Cortex of kidney (tissue), 1 donor: ENCODE data around the gene UBE2L5.

Source experiments
- DNase-seq: peaks from one replicate; lab custom pipeline; 2025; lab: John Stamatoyannopoulos, UW

The UBE2L5 gene

DNA sequence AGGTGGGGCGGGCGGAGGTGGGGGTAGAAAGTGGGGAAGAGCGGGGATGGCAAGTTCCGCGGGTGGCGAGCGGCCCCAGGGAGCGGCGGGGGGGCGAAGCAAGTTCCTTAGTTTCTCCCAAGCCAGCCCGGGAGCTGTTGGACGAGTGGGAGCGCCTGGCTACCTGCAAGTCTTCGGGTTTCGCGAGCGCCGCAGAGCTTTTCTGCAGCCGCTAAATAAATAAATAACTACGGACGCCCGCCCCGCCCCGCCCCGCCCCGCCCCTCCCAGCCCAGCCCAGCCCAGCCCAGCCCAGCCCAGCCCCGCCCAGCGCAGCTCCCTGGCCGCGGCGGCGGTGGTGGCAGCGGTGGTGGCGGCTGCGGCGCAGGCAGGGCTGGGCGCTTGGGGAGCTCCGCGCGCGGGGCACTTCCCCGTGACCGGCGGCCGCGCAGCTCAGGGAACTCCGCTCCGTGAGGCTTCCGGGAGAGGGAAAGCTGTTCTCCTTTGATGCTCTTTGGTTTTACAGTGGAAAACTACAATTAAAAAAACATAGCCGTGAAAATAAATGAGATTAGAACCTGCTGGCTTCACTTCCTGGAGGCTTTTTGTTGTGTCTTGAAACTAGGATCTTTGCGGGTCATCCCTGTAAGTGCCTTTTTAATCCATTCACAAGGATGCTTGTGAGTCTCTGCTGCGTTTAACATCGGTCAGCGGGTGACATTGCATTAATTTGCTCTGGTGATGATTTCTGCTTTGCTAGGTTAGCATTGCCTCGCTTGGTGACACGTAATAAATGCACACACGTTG is at the start of gene UBE2L5:
Gene UBE2L5, plus strand, starts transcription at position 440 of the 786 bp plus-strand sequence. CDS start 5,498 bp downstream, outside the sequence.
- DNase-seq: no peak

DNA sequence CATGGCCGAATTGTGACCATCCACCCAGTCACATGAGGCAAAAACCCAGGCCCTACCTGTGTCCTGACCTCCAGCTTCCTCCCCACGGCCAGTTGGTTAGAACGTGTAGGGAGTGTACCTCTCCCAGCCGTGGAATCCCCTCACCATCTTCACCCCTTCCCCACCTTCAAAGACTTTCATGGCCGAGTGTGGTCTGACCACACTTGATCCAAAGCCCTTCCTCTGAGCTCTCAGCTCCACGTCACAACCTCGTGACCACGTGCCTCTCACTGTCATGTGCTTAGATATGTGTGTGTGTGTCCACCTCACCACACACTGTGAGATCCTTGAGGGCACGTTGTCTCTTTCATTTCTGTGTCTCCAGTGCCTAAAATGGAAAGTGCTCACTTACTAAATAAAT is 48.6 kb upstream of the UBE2L5 start:
- no peak for DNase-seq

DNA sequence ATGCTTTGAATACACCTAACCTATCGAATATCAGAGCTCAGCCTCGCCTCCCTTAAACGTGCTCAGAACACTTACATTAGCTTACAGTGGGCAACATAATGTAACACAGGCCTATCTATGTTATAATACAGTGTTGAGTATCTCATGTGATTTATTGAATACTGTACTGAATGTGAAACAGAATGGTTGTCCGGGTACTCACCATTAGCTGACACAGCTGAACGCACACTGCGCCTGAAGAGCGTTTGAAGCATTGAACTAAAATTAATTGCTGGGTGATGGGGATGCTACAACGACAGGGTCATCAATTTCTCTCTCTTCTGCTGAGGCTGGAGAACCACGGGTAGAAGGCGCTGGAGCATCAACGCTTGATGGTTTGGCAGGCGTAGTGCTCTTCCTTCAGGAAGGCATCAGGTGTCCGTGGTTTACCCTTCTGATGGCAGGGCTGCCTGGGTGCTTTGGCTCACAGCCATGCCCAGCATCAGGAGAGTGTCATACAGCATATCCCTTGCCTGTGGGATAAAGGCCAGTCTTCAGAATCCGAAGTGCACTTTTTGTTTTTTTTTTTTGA is 46.9 kb upstream of the UBE2L5 start:
- no peak for DNase-seq

DNA sequence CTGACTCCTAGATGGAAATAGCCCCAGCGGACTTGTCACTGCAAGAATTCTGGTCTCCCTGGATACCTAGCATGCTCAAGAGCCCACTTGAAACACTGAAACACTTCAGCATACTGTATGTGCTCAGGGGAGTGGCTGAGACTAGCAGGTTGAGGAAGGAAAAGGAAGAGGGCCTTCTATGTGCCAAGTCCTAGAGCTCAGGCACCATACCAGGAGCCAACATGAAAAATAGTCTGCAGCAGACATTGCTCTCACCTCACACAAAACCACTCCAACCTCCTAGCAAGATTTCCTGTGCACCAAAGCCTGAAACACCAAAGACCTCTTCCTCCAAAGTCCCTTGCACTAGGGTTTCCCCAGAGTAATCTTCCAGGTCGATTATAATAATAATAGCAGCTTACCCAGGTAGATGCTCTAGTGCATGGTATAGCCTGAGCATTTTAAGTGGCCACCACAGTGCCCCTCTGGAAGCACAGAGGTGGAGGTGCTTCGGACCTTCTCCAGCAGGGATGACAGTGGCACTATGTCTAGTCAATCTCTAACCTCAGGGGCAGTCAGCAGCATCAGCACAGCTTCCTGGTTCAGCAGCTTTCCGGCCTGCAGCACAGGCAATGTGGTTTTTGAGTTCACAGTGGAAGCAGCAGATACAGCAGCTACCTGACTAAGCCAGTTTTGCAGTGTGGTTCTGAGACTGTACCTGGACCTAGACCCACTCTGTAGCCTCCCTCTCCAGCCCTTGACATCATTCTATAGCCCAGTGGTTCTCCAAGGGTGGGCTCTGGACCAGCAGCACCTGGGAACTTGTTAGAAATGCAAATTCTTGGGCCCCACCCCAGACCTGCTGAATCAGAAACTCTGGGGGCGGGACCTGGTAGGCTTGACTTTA is 45.6 kb upstream of the UBE2L5 start:
- no peak for DNase-seq

DNA sequence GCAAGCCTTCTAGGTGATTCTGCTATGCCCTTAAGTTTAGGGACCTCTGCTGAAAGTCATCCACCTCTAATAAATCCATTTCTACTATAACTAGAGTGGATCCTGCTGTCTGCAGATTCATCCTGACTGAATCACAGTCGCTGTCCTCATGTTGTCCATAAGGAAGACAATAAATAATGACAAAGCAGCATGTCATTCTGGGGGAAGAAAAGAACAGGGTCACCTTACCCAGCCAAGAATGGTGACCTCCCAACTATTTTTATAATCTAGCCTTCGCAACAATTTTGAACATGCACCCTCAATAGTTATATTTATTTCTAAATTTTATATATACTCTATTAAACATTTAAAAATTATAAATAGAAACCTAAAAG is 45.0 kb upstream of the UBE2L5 start:
- no peak for DNase-seq

DNA sequence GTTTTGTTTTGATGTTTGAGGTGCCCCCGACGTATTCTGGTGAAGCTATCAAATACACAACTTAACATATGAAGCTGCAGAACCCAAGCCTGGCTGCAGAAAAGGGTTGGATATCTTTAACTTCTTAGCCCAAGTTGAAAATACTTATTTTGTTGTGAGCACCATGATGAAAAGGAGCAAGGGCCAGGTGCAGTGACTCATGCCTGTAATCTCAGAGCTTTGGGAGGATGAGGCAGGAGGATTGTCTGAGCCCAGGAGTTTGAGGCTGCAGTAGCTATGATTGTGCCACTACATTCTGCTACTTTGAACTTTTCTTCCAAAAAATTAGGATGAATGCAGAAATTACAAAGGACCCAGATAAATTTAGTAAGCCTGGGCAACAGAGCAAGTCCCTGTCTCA is 44.1 kb upstream of the UBE2L5 start:
- DNase-seq: no peak

DNA sequence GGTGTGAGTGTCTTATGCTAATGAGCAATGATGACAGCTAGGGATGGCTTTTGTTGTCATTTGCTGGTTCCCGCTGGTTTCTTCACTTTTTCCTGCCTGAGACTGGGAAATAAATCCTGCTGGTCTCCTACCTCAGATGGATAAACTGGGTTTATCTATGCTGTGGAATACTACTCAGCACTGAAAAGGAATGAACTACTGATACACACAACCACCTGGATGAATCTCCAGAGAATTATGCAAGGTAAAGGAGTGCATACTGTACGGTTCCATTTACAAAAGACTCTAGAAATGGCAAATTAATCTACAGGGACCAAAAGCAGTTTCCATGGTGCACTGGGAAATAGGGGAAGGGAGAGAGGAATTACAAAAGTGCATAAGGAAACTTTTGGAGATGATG is 41.2 kb upstream of the UBE2L5 start:
- DNase-seq: no peak

DNA sequence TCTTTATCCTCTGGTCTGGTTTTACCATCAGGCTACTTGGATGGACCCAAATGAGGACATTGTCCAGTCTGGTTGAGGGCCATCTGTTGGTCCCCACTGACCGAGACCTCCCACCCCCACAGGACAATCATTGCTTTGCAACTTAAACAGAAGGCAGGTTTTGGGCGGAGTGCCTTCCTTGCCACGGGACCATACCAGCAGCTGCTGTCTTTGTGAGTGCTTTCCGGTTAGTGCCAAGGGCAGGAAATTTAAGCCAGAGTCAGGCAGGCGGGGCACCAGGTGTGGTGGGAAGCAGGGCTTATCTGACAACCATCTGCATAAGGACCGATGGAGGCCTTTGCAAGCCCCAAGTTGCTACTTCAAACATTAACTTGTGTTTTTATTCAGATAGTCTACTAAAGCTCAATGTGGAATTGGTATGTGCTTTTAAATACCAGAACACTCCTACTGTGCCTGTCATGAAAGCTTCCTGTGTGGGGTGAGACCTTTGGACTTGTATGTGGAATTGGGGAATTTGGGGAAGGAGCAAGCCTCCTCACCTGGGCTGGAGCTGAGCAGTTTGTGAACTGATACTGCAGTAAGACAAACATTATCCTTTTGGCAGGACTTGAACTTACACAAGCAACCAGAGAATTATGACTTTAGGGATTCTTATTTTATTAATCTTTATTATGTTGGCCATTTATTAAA is 39.3 kb upstream of the UBE2L5 start:
- no peak for DNase-seq

DNA sequence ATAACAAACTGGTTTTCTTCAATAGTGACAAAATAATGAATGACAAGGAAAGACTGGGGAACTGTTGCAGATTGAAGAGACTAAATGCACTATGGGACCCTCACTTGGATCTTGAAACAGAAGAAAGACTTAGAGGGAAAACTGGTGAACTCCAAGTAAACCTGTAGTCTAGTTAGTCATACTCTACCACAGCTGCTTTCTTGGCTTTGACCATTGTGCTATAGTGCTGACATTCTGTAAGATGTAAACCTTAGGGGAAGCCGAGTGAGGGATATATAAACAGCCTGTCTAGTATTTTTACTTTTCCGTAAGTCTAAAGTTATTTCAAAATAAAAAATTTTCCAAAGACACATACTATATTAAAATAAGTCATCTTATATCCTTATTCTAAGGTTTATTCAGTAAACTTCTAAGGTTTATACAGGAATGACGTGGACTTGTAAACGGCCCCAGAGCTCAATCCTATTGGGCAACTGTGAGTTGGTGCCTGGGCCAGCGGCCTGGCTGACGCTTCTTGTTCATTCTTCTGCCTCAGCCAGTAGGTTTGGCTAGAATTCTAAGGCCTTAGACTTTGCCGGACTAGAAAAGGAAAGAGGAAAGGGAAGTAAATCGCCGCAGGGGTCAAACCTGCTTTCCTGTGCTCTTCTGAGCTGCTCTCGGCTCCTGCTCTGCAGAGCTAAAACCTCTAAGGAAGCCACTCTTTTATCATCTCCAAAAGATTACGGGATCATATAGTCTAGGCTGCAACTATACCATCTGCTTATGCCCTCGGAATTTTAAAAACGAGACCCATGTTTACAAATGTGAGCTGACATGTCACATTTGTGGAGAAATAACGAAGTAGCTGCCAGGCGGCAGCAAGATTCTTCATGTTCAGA is 33.6 kb upstream of the UBE2L5 start:
- DNase-seq: no peak

DNA sequence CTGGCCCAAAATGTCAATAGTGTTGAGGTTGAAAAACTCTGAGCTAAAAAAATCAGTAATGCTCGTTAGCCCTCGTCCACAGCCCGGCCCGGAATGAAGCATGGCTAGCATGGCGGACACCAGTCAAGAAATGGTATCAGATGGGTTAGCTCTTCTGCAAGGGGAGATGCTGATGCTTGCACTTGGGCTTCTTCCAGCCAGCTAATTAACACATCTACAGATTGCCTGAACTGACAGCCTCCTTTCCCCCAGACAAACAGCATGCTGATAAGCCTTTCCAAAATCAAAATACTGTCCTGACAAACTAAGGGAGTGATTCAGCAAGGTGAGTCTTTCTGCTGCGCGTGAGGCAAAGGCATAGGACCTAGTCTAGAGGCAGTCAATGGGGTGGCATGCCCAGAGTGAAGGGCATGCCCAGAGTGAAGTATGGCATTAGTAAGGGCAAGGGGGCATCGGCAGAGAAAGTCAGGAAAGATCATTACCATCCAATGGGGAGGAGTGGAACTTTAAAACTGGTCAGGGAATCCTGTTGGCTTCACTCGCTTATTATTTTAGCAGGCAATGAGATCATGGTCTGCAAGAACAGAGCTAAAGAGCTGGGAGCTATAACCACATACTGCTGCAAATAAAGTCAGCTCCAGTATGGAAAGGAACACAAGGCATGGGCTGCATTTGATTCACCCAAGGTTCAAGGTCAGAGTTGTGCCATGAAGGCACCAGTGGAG is 30.2 kb upstream of the UBE2L5 start:
- no peak for DNase-seq

DNA sequence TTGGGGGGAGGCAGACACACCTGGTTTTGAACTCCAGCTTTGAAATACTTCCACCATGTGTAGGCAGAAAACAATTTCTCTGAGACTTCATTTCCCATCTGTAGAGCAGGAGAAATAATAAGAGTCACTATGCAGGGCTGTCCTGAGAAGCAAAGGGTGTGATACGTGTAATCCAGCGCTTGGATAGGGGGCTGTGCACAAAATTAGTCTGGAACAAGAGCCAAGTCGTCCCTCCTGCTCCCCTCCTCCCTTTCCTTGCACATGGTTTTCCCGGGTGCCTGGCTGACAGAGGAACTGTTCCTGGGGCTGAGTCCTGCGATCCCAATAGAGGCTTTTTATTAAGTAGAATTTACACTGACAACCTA is 29.6 kb upstream of the UBE2L5 start:
- no peak for DNase-seq

DNA sequence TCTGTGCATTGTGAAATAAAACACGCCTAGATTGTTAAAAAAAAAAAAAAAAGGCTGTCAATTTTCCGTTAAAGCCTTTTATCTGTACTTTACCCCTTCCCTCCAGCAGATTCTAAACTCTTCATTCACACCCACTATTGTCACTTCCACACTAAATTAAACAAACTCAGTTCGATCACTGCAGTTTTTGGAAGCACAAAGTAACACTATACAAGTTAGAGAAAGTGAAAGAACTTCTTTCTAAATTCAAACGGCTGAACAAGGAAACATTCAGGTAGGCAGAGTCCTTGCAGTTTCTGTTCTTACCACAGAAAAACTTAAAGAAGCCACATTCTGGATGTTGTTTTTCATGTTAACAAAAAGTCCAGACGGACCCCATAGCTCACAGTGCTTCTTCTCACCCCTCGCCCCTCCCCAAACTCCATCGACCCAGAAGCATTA is 27.5 kb upstream of the UBE2L5 start:
- no peak for DNase-seq

DNA sequence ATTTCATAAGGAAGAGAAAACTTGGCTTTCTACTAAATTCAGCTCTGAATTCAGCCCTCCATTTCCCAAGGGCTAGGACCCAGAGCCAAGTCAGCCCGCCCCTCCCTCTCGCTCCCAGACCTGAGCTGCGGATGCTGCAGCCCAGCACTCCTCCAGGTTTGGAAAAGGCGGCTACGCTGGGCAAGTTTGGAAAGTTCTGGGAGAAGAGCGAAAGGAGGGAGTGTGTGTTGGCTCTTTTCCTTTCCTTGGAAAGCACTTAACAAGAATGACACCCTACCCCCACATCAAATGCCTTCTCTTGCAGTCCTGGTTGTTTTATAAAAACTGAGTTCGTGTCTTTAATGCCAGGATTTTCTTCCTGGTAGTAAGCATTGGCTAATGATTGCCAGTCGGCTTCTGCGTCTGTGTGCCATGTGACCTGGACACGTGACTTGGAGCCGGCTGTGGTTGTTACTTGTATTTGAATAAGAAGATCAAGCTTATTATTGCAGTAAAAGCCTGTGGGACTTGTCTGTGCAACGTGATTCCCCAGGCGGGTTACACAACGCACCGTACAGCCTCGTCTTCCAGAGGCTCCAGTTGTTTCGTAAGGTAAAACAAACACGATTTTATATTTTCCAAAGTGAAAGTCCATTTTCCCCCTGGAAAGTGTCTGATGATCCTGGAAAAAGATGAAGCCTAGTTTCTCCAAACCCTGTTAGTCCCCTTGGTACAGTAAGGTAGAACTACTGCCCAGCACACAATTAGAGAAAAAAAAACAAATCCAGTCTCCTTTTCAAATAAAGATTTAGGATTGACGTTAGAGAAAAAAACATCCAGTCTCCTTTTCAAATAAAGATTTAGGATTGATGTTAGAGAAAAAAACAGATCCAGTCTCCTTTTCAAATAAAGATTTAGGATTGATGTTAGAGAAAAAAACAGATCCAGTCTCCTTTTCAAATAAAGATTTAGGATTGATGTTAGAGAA is 26.8 kb upstream of the UBE2L5 start:
- DNase-seq: no peak

DNA sequence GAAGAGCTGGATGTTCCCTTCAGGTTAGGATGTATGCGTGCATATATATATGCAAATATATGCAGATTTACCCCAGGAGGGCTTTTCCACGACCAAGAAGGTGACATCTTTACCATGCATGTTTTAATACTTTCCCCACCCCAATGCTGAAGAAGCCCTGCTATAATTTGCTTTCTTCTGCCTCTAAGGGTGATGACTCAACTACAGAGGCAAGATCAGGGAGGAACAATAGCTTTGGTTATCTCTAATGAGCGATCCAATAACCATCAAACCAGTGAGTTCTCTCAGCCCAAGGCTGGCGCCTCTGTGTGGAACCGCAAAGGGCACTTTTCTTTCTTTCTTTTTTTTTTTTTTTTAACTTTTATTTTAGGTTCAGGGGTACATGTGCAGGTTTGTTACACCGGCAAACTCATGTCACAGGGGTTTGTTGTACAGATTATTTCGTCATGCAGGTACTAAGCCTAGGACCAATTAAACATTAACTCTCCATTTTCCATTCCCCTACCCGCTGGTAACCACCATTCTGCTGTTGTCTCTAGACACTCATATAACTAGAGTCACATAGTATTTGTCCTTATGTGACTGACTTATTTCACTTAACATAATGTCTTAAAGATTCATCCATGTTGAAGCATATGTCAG is 25.7 kb upstream of the UBE2L5 start:
- DNase-seq: no peak

DNA sequence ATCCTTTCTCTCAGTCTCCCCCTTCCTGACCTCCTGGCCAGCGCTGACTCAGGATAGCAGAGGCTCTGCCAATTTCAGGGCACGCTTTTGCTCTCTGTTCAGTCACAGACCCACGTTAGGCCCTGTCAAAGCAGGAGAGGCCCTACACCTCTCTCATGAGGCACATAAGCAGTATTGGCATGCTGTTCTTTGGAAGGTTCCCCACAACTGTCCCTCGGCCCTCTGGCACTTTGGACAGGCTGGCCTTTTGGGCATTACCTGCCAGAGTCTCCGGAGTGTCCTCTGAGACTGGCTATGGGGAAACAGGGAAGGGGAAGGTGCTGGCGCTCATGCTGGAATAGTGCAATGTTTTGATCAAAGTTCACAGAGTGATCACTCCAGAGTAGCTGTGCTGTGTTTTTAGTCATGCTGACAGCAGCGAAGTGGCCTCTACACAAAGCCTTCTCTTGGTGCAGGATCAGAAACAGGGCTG is 23.7 kb upstream of the UBE2L5 start:
- DNase-seq: no peak

DNA sequence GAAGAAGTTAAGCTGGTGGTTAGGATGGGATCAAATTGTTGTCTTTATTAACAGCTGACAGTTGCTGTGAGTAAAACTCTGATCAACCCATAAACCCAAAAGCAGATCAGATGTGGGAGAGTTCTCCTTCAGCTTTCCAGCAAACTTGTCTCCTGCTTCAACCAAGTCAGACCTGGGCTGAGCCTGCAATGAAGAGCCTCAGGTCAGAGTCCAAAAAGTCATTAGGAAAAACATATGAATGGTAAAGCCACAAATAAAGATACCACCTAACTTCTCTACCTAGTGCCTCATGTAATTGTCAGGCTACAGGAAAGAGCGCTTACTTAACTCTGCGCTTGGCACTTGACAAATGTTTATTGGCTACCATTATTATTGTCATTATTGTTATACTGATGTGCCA is 21.9 kb upstream of the UBE2L5 start:
- DNase-seq: no peak

DNA sequence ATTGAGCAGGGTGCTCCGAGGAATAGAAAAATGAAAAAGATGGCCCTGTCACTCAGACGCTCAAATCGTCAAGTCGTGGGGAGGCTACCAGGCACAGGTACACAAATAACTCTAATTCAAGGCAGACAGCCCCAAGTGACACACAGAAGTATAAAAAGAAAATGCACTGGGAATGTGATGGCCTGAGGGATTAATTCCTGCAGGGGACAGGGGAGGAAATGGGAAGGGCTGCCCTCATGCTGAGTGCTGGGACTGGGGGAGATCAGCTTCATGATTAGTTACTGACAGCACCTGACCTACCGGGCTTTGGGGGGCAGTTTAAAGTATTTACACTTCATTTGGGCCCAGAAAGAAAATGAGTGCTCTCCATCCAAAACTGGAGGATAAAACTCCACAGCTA is 20.9 kb upstream of the UBE2L5 start:
- DNase-seq: no peak

DNA sequence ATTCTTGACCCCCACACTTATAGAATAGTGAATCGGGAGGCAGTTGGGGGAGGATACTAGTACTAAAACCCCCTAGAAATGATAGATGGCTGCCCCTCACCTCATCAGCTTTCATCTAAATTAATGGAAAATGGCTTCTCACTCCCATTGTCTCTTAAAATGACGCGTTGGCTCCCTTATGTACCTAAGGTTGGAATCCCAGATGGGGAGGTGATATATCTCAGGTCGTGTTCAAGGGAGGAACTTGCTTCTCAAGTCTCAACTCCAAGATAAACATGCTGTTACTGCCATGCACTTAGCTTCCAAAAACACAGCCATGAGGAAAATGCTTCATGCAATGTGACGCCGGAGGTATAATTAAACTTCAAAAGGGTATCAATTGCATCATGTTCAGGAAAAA is 18.8 kb upstream of the UBE2L5 start:
- no peak for DNase-seq

DNA sequence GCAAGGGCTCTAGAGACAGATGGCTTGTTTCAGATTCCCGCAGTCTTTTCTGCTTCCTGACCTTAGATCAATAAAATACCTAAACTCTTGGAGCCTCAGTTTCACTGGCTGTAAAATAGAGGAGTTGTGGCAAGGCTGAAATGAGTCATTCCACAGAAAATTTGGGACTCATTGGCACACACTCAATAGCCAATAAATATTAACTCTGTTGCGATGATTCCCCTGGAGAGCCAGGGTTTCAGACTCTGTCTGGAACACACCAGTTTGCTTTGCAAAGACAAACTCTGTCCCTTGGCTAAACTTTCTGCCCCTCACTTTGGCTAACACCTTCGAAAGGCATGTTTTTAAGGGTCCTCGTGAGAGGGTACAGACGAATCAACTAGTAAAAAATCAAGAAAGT is 18.1 kb upstream of the UBE2L5 start:
- no peak for DNase-seq
